Activated T-helper 17 cell treated with anti-CD3 and anti-CD28 coated beads, Interleukin-2, amount 50 U/mL, for 72 hours (primary cell): ENCODE data around the gene RNASE4. TPM values are rescaled to one million over a fixed set of nuclear protein-coding genes. Genes with fewer than 3 reads are reported as not detected.
"Not testable (repeated sequence)": the region's sequence is repeated elsewhere in the genome, so short reads cannot be mapped to it uniquely, and the experiment has no call there.

Experiments used
- ATAC-seq: fragments of 150-1000 bp; cut with Tn5 transposase; replicated peaks from 2 replicates; pipeline ENCODE4 v1.10.0; 2021; ENCODE audit warnings: mild to moderate bottlenecking, moderate library complexity
- H3K27ac Mint-ChIP-seq: one replicate; pipeline ENCODE4 v1.8.0; 2022; ENCODE audit warnings: mixed read lengths
- H3K27me3 Mint-ChIP-seq: one replicate; pipeline ENCODE4 v1.8.0; 2022; ENCODE audit warnings: mixed read lengths
- H3K36me3 Mint-ChIP-seq: one replicate; pipeline ENCODE4 v1.8.0; 2022; ENCODE audit warnings: low read depth, mild to moderate bottlenecking, mixed read lengths
- H3K4me1 Mint-ChIP-seq: one replicate; pipeline ENCODE4 v1.8.0; 2022; ENCODE audit warnings: mixed read lengths
- H3K4me3 Mint-ChIP-seq: one replicate; pipeline ENCODE4 v1.8.0; 2022; ENCODE audit warnings: mild to moderate bottlenecking, mixed read lengths
- H3K9me3 Mint-ChIP-seq: one replicate; pipeline ENCODE4 v1.8.0; 2022; ENCODE audit warnings: mixed read lengths
- total RNA-seq, 2 donors: library from RNA; stranded (reverse); gene quantifications; one replicate each; pipeline ENCODE4 v1.2.3, GENCODE V29; 2022

RNASE4 gene, protein sequence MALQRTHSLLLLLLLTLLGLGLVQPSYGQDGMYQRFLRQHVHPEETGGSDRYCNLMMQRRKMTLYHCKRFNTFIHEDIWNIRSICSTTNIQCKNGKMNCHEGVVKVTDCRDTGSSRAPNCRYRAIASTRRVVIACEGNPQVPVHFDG
- 1 to 10 TPM; 1.0 to 6.1 TPM for total RNA-seq

DNA sequence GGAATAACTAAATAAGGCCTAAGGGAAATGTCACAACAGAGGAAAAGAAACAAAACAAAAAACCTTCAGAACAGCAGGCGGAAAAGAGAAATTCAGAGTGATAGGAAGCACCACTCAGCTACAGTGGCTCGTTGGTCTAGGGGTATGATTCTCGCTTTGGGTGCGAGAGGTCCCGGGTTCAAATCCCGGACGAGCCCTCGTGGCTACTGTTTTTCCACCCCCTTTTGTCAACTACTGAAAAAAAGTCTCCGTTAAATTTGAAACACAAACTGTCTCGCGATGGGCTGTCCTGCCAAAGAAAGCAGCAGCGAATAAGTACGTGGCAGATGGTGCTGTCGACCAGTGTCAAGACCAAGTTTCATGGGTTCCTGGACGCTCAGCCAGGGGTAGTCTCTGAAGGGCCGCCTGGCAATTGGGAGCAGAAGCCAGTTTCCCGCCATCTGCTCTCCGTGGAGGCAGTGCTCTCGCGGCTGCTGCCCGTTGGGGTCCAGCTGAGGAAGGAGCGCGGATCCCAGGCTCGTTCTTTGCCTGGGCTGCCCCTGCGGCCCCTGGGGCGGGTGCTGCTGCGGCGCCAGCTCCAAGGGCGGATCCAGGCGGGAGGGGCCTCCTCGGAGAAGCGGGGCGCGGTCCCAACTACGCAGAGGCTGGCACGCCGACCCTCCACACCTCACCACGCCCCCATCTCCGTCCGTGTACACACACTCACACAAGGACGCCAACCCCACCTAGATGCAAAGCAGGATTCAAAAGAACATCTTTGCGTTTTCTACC is at the start of gene RNASE4:
Gene RNASE4, plus strand, starts transcription at position 670 of the 771 bp plus-strand sequence. CDS start 14,812 bp downstream, outside the sequence.
- peak; percentile 45 for ATAC-seq
- H3K9me3 Mint-ChIP-seq = no peaks in the 10 kb centered on the region
- H3K27me3 Mint-ChIP-seq = no peaks in the 10 kb centered on the region
- H3K27ac Mint-ChIP-seq = no peak within 1 kb of the TSS
- H3K36me3 Mint-ChIP-seq = no peaks in the 10 kb centered on the region
- H3K4me3 Mint-ChIP-seq = no peak within 1 kb of the TSS
- peaks cover 24% of the 10 kb centered on the region for H3K4me1 Mint-ChIP-seq

DNA sequence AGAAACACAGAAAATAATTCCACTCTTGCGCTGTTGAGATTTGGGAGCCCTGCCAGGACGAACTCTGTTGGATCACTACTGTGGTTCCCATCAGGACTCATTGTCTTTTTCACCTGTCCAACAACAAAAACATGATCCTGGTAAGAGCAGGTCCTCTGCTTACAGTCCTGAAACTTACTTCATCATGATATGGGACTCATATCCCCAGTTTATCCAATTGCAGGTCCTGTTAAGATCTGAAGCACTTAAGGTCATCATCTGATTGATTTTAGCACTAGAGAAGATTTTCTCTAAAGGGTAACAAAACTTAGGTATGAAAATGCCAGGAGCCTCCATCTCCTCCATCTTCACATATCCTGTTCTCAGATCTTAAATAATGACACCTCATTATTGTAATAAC is 42.8 kb upstream of the RNASE4 start, which contains the start of gene OR6S1:
Gene OR6S1, minus strand, starts transcription at position 101 of the 400 bp plus-strand sequence. Its CDS starts 0 bp downstream, at position 101.
- no peaks in the 10 kb centered on the region for H3K9me3 Mint-ChIP-seq
- no peak within 1 kb of the TSS for H3K27ac Mint-ChIP-seq
- H3K4me3 Mint-ChIP-seq = no peak within 1 kb of the TSS
- ATAC-seq = no peak
- H3K36me3 Mint-ChIP-seq = no peaks in the 10 kb centered on the region
- H3K27me3 Mint-ChIP-seq = peaks cover 24% of the 10 kb centered on the region
- no peaks in the 10 kb centered on the region for H3K4me1 Mint-ChIP-seq

DNA sequence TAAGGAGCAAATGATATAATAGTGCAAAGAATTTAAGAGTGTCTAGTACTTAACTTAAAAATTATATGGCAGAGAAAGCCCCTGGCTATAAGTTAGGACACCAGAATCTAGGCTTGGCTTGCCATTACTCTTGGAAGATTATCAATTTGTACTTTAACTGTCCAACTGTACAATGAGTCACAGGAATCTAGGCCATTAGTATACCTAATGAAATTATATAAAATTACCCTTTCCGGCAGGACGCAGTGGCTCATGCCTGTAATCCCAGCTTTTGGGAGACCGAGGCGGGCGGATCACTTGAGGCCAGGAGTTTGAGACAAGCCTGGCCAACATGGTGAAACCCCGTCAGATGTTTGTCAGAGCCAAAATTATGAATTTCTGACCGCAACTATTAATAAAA is 42.2 kb upstream of the RNASE4 start:
- Mint-ChIP-seq H3K4me3 (no peak overlapping the region), H3K36me3 (no peaks in the 10 kb centered on the region)
- no peak for ATAC-seq

DNA sequence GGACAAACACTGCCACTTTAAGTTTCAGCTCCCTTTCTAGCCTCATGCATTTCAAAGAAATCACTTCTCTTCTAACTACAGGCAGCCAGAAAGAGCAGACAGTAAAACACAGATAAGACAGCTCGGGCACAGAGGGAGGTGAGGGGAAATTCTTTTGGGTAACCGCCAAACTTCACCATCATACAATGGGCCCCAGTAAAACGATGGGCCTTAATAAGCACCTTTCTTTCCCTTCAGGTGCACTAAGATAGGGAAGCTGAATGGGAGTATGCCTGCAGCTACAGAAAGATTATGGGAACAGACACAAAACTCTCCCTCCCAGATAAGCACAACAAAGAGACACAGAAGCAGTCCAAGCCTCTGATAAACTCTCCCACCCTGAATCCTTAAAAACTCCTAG is 41.6 kb upstream of the RNASE4 start:
- not testable (repeated sequence) for H3K4me3 Mint-ChIP-seq, H3K4me1 Mint-ChIP-seq, ATAC-seq, H3K9me3 Mint-ChIP-seq, H3K36me3 Mint-ChIP-seq, H3K27ac Mint-ChIP-seq
- H3K27me3 Mint-ChIP-seq = peaks cover 24% of the 10 kb centered on the region

More for the DNA sequence above, 42.2 kb upstream of the RNASE4 start:
- H3K27me3 Mint-ChIP-seq = peaks cover 24% of the 10 kb centered on the region
- H3K27ac Mint-ChIP-seq = no peak overlapping the region
- H3K9me3 Mint-ChIP-seq = no peaks in the 10 kb centered on the region
- no peaks in the 10 kb centered on the region for H3K4me1 Mint-ChIP-seq

DNA sequence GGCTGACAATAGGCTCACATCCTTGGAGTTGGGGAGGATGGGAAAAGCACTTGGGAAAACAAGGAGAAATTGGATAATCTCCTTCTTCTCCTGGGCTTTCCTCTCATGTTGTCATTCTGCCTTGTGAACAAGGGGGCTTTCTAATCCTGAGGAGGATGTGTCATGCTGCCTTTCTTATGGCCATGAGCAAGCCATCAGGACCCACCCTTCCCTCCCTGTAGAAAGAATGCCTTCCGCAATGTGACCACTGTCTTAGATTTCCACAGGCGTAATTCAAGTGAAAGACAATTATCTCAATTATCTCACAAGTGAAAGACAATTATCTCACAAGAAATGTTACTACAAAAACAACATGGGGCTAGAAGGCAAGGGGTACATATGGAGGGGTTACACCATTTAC is 39.8 kb upstream of the RNASE4 start:
- no peaks in the 10 kb centered on the region for H3K4me1 Mint-ChIP-seq
- no peak overlapping the region for H3K4me3 Mint-ChIP-seq
- peaks cover 26% of the 10 kb centered on the region for H3K27me3 Mint-ChIP-seq
- H3K9me3 Mint-ChIP-seq = no peaks in the 10 kb centered on the region
- no peak overlapping the region for H3K27ac Mint-ChIP-seq
- no peak for ATAC-seq
- H3K36me3 Mint-ChIP-seq = no peaks in the 10 kb centered on the region

DNA sequence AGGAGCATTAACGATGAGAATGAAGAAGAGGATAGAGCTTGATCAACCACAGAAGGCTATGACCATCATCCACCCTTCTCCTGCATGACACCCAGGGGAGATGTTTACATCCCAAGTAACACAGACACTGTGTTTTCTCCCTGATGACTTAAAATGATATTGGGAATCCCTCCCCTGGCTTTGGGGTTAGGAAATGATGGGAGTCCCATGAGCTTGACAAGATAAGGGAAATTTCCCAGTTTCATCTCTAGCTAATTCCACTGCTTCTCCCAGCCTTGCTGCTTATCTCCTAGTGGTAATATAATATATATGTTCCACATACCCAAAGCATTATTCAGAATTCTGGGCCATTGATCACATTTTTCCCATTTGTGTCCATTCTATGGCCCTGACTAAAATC is 38.9 kb upstream of the RNASE4 start:
- Mint-ChIP-seq H3K4me3 (no peak overlapping the region), H3K27me3 (peaks cover 26% of the 10 kb centered on the region), H3K27ac (no peak overlapping the region), H3K36me3 (no peaks in the 10 kb centered on the region), H3K9me3 (no peaks in the 10 kb centered on the region), H3K4me1 (no peaks in the 10 kb centered on the region)
- ATAC-seq = no peak

DNA sequence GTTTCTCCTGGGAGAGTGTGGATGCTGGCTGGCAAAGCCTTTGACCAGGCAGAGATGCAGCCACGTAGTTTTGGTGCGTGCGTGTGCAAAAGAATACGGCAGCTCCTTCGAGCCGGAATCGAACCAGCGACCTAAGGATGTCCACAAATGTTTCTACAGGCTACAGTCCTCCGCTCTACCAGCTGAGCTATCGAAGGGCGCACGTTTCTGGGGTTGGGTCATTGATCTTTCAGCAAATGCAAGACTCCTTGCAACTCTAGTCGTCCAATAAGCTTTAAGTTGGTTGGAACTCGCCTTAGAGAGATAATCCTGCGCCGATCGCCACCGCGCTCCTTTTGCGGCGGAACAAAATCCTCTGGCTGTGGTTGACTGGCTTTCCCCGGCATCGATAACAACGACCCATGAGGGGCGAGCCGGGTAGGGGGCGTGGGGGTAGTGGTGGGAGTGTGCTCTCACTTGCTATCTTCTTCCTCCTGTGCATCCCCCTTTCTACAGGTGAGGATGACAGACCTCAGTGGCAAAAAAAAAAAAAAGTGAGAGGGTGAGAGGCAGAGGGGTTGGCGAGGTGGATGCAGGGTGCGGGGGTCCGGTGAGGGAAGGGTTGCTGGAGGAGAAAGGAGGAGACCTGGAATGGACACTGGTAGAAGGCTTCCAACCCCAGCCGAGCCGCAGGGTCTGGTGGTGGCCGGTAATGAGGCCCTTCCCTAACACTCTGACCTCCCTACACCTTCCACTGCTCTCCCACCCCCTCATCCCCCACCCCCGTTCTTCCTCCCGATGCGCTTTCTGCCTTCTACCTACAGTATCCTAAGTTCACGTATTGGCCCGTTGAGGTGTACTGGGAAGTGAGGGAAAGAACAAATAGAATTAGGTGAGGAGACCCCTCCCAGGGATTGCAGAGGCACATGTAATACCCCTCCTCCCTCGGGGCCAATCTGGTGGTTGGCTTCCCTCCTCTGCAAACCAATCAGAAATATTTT is 31.1 kb upstream of the RNASE4 start:
- Mint-ChIP-seq H3K4me1 (peaks cover 14% of the 10 kb centered on the region), H3K27me3 (peaks cover 58% of the 10 kb centered on the region), H3K9me3 (no peaks in the 10 kb centered on the region), H3K4me3 (peak overlapping the region; percentile 50), H3K27ac (no peak overlapping the region), H3K36me3 (no peaks in the 10 kb centered on the region)
- ATAC-seq = peak; percentile 70

DNA sequence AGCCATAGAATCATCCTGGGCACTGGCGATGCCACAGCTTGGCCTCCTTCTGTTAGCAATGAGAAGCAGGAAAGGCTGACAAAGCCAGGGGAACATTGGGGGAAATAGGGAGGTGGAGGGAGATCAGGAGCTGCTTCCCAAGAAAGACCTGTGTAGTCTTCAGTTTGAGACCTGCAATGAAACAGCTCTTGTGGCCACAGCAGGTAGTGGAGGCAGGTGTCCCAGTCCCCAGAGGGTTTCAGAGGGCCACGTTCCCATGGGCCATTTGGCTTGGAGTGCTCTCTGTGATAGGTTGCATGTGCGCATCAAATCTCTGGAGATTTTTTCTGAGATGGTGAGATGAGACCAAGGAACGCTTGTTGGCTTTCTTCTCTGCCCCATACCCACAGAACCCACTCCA is 28.5 kb upstream of the RNASE4 start:
- H3K27ac Mint-ChIP-seq = no peak overlapping the region
- ATAC-seq = no peak
- H3K27me3 Mint-ChIP-seq = peaks cover 53% of the 10 kb centered on the region
- H3K4me3 Mint-ChIP-seq = no peak overlapping the region
- H3K36me3 Mint-ChIP-seq = no peaks in the 10 kb centered on the region
- H3K9me3 Mint-ChIP-seq = no peaks in the 10 kb centered on the region
- H3K4me1 Mint-ChIP-seq = peaks cover 14% of the 10 kb centered on the region

DNA sequence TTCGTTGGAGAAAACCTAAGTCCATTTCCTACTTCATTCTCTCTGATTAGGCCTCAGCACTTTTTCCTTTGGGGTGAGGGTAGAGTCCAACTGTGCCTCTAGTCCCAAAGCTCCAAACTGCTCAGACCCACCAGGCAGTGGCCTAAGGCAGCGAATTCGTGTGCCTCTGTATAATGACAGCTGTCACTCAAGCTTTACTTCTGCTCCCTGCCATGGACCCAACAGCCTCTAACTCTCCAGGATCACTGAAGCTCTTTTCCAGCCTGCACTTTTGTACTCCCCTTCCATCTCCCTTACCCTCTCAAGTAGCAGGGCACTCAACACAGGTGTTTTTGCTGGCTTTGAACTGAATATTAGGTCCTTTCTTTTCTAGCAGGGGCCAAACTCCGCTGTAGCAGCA is 28.1 kb upstream of the RNASE4 start:
- Mint-ChIP-seq H3K27me3 (peaks cover 52% of the 10 kb centered on the region), H3K4me1 (peaks cover 14% of the 10 kb centered on the region), H3K9me3 (no peaks in the 10 kb centered on the region), H3K36me3 (no peaks in the 10 kb centered on the region), H3K4me3 (no peak overlapping the region), H3K27ac (no peak overlapping the region)
- no peak for ATAC-seq

DNA sequence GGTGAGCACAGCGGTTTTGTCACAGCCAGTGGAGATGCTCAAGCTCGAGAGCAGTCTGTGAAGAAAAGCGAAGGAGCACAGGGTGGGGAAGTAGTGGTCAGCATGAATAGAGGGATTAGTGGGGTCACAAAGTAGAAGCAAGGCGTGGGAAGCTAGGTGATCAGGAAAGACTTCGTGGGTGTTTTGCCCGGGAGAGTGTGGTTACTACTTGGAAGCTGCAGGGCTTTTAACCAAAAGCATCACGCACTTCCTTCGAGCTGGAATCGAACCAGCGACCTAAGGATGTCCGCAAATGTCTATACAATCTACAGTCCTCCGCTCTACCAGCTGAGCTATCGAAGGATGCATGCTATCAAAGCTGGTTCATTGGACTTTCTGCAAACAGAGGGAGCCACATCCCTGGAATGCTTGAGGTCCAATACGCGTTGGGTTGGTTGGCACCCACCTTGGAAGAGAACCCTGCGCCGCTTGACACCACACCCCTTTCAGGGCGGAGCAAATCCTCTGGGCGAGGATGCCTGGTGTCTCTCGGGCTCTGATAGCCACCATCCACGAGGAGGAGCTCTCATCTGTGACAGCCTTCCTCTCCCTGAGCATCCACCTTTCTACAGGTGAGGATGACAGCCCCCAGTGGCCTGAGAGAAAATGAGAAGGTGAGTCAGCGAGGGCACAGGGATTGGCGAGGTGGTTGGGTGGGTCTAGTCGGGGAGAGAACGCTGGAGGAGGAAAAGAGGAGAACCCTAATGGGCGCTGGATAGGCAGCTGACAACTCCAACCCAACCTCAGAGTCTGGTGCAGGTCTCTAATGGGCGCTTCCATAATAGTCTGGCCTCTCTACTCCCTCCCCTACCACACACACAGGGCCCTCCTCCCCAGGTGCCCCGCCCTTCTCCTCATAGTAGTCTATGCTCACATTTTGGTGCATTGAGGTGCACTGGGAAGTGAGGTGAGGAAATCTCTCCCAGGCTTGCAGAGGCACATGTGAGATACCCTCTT is 26.8 kb upstream of the RNASE4 start:
- Mint-ChIP-seq H3K27me3 (peaks cover 42% of the 10 kb centered on the region), H3K4me1 (peaks cover 18% of the 10 kb centered on the region), H3K36me3 (no peaks in the 10 kb centered on the region), H3K4me3 (no peak overlapping the region), H3K9me3 (no peaks in the 10 kb centered on the region), H3K27ac (no peak overlapping the region)
- ATAC-seq = peak; percentile 54

DNA sequence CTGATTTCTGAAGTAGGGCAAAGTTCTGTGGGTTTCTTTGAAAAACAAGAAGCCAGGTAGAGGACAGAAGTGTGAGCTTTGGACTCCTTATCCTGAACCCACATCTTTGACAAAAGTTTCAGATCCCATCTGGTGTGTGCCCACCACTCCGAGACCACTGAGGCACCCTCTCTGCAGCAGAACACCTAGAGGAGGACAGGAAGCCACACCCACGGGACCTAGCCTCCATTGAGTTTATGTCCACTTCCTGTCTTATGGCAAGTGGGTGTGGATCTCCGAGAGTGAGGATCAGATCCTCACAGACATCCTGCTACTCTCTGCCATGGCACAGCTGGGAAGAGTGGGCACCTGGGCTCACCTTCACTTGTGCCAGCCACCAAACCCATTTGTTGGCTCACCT is 26.1 kb upstream of the RNASE4 start:
- peaks cover 34% of the 10 kb centered on the region for H3K27me3 Mint-ChIP-seq
- no peak overlapping the region for H3K27ac Mint-ChIP-seq
- H3K36me3 Mint-ChIP-seq = no peaks in the 10 kb centered on the region
- H3K4me3 Mint-ChIP-seq = no peak overlapping the region
- ATAC-seq = no peak
- H3K9me3 Mint-ChIP-seq = no peaks in the 10 kb centered on the region
- peaks cover 26% of the 10 kb centered on the region for H3K4me1 Mint-ChIP-seq

DNA sequence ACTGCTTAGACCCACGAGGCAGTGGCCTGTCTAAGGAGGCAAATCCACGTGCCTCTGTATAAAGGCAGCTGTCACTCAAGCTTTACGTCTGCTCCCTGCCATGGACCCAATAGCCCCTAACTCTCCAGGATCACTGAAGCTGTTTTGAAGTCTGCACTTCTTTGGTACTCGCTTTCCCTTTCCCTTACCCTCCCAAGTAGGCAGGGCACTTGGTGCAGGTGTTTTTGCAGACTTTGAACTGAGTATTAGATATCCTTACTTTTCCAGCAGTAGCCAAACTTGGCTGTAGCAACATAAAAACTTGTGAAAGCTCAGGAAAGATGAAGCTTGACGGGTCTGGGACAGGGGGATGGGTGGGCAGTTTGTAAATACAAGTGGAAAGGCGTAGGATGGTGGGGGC is 25.0 kb upstream of the RNASE4 start:
- ATAC-seq = no peak
- no peak overlapping the region for H3K4me3 Mint-ChIP-seq
- peaks cover 23% of the 10 kb centered on the region for H3K27me3 Mint-ChIP-seq
- no peak overlapping the region for H3K27ac Mint-ChIP-seq
- no peaks in the 10 kb centered on the region for H3K9me3 Mint-ChIP-seq
- no peaks in the 10 kb centered on the region for H3K36me3 Mint-ChIP-seq
- peaks cover 25% of the 10 kb centered on the region for H3K4me1 Mint-ChIP-seq

DNA sequence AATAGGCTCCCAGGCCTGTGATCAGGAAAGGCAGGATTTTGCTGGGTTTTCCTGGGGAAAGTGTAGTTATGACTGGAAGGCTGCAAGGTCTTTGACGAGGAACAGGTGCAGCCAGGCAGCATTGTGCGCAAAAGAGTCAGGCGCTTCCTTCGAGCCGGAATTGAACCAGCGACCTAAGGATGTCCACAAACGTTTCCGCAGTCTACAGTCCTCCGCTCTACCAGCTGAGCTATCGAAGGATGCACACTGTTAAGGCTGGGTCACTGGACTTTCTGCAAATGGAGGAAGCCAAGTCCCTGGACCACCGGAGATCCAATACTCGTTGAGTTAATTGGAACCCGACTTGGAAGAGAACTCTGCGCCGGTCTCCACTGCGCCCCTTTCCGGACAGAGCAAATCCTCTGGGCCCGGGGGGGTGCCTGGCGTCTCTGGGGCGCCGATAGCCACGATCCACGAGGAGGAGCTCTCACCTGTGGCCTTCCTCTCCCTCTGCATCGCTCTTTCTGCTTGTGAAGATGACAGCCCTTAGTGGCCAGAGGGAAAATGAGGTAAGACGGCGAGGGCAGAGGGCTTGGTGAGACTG is 24.5 kb upstream of the RNASE4 start:
- peaks cover 20% of the 10 kb centered on the region for H3K27me3 Mint-ChIP-seq
- H3K4me3 Mint-ChIP-seq = no peak overlapping the region
- no peaks in the 10 kb centered on the region for H3K9me3 Mint-ChIP-seq
- no peak overlapping the region for H3K27ac Mint-ChIP-seq
- ATAC-seq = no peak
- H3K4me1 Mint-ChIP-seq = peaks cover 24% of the 10 kb centered on the region
- H3K36me3 Mint-ChIP-seq = no peaks in the 10 kb centered on the region
